ENCODE measurements around the gene TENM3. TPM values are rescaled to one million over a fixed set of nuclear protein-coding genes. Genes with fewer than 3 reads are reported as not detected.

The TENM3 gene
- total RNA-seq, 1 donor from 2014 or later = 40.4 TPM

- DNase-seq (ENCODE audit: low spot score, unreplicated experiment) = no peak
- Mint-ChIP-seq H3K4me3 (ENCODE audit: low read depth) (no peak overlapping the region), H3K36me3 (ENCODE audit: insufficient read depth) (peaks cover 57% of the 10 kb centered on the region), H3K27ac (no peak overlapping the region), H3K27me3 (no peaks in the 10 kb centered on the region), H3K9me3 (ENCODE audit: low read depth) (peaks cover 14% of the 10 kb centered on the region), H3K4me1 (ENCODE audit: low read depth) (no peaks in the 10 kb centered on the region)
- no peak for TF ChIP-seq CTCF (IDR thresholded peaks at IDR 0.05; ENCODE audit: unreplicated experiment)
These were observed 552.4 kb downstream of the TENM3 start for GRCh38 chr4:182795446-182796238.

- H3K4me1 Mint-ChIP-seq (ENCODE audit: low read depth) = no peaks in the 10 kb centered on the region
- peaks cover 4% of the 10 kb centered on the region for H3K9me3 Mint-ChIP-seq (ENCODE audit: low read depth)
- no peak overlapping the region for H3K4me3 Mint-ChIP-seq (ENCODE audit: low read depth)
- peaks cover 32% of the 10 kb centered on the region for H3K36me3 Mint-ChIP-seq (ENCODE audit: insufficient read depth)
- no peak for TF ChIP-seq CTCF (IDR thresholded peaks at IDR 0.05; ENCODE audit: unreplicated experiment)
- DNase-seq (ENCODE audit: low spot score, unreplicated experiment) = no peak
- H3K27ac Mint-ChIP-seq = no peak overlapping the region
- H3K27me3 Mint-ChIP-seq = peaks cover 8% of the 10 kb centered on the region
These were observed 556.5 kb downstream of the TENM3 start for GRCh38 chr4:182799515-182800215.

GRCh38 chr4:182800216-182800515, 557.0 kb downstream of the TENM3 start:
- Mint-ChIP-seq H3K27ac (no peak overlapping the region), H3K4me1 (ENCODE audit: low read depth) (no peaks in the 10 kb centered on the region), H3K36me3 (ENCODE audit: insufficient read depth) (peaks cover 27% of the 10 kb centered on the region), H3K9me3 (ENCODE audit: low read depth) (no peaks in the 10 kb centered on the region), H3K4me3 (ENCODE audit: low read depth) (no peak overlapping the region), H3K27me3 (peaks cover 9% of the 10 kb centered on the region)
- no peak for DNase-seq (ENCODE audit: low spot score, unreplicated experiment)
- no peak for TF ChIP-seq CTCF (IDR thresholded peaks at IDR 0.05; ENCODE audit: unreplicated experiment)

- Mint-ChIP-seq H3K36me3 (ENCODE audit: insufficient read depth) (peaks cover 23% of the 10 kb centered on the region), H3K4me1 (ENCODE audit: low read depth) (peaks cover 2% of the 10 kb centered on the region), H3K27me3 (peaks cover 19% of the 10 kb centered on the region), H3K4me3 (ENCODE audit: low read depth) (no peak overlapping the region), H3K27ac (no peak overlapping the region), H3K9me3 (ENCODE audit: low read depth) (no peaks in the 10 kb centered on the region)
- DNase-seq (ENCODE audit: low spot score, unreplicated experiment) = no peak
- TF ChIP-seq CTCF (IDR thresholded peaks at IDR 0.05; ENCODE audit: unreplicated experiment) = no peak
These were observed 558.4 kb downstream of the TENM3 start for GRCh38 chr4:182801636-182802035.

- no peak overlapping the region for H3K4me3 Mint-ChIP-seq (ENCODE audit: low read depth)
- no peaks in the 10 kb centered on the region for H3K9me3 Mint-ChIP-seq (ENCODE audit: low read depth)
- DNase-seq (ENCODE audit: low spot score, unreplicated experiment) = no peak
- peaks cover 24% of the 10 kb centered on the region for H3K27me3 Mint-ChIP-seq
- no peak for TF ChIP-seq CTCF (IDR thresholded peaks at IDR 0.05; ENCODE audit: unreplicated experiment)
- peaks cover 4% of the 10 kb centered on the region for H3K4me1 Mint-ChIP-seq (ENCODE audit: low read depth)
- no peak overlapping the region for H3K27ac Mint-ChIP-seq
- H3K36me3 Mint-ChIP-seq (ENCODE audit: insufficient read depth) = peaks cover 19% of the 10 kb centered on the region
These were observed 559.4 kb downstream of the TENM3 start for GRCh38 chr4:182802621-182803020.

Measured in progenitor cell of endocrine pancreas (in vitro differentiated cells).